HS-27A (cell line): ENCODE results near the gene R3HDM1.
"Not testable (repeated sequence)": the region's sequence is repeated elsewhere in the genome, so short reads cannot be mapped to it uniquely, and the experiment has no call there.

Experiments
- DNase-seq: peaks from one replicate; pipeline ENCODE4 v3.0.0-alpha.2; 2012; ENCODE audit warnings: low read depth, missing footprints

The R3HDM1 gene

GRCh38 chr2:135641156-135642068 is 110.1 kb downstream of the R3HDM1 start:
- no peak for DNase-seq

- no peak for DNase-seq
These were observed 116.7 kb downstream of the R3HDM1 start for GRCh38 chr2:135647836-135648579.

- no peak for DNase-seq
These were observed 119.4 kb downstream of the R3HDM1 start for GRCh38 chr2:135650721-135651120.

GRCh38 chr2:135651717-135652116 is 120.4 kb downstream of the R3HDM1 start:
- DNase-seq, result no peak

GRCh38 chr2:135654239-135654638 is 123.0 kb downstream of the R3HDM1 start:
- not testable (repeated sequence) for DNase-seq

GRCh38 chr2:135657806-135658582 is 126.7 kb downstream of the R3HDM1 start:
- no peak for DNase-seq

GRCh38 chr2:135662088-135662487 is 130.8 kb downstream of the R3HDM1 start:
- no peak for DNase-seq

GRCh38 chr2:135663148-135663700 is 131.9 kb downstream of the R3HDM1 start:
- DNase-seq, result no peak

GRCh38 chr2:135664623-135665068 is 133.4 kb downstream of the R3HDM1 start:
- DNase-seq, result no peak

- DNase-seq, result no peak
These were observed 135.8 kb downstream of the R3HDM1 start for GRCh38 chr2:135667045-135667444.

GRCh38 chr2:135674453-135674852 is 143.2 kb downstream of the R3HDM1 start:
- DNase-seq, result no peak

GRCh38 chr2:135676031-135676430 is 144.7 kb downstream of the R3HDM1 start:
- no peak for DNase-seq

- no peak for DNase-seq
These were observed 147.8 kb downstream of the R3HDM1 start for GRCh38 chr2:135679125-135679524.

- no peak for DNase-seq
These were observed 154.1 kb downstream of the R3HDM1 start for GRCh38 chr2:135685361-135685760.

- DNase-seq, result no peak
These were observed 157.7 kb downstream of the R3HDM1 start for GRCh38 chr2:135688978-135689377.

- DNase-seq, result no peak
These were observed 158.4 kb downstream of the R3HDM1 start for GRCh38 chr2:135689679-135690078.

- DNase-seq, result no peak
These were observed 163.4 kb downstream of the R3HDM1 start for GRCh38 chr2:135694711-135695110.

GRCh38 chr2:135698838-135699237 is 167.6 kb downstream of the R3HDM1 start:
- DNase-seq, result no peak

- DNase-seq, result peak; percentile 11
These were observed 170.2 kb downstream of the R3HDM1 start for GRCh38 chr2:135701442-135701841.

GRCh38 chr2:135703300-135703699 is 172.0 kb downstream of the R3HDM1 start:
- no peak for DNase-seq

GRCh38 chr2:135704075-135704474 is 172.8 kb downstream of the R3HDM1 start:
- not testable (repeated sequence) for DNase-seq

GRCh38 chr2:135708159-135708558 is 176.9 kb downstream of the R3HDM1 start:
- DNase-seq, result no peak
